NT2/D1 (cell line): ENCODE measurements around the gene KLHL29.

Experiments used
- DNase-seq: peaks from one replicate; pipeline ENCODE4 v3.0.0-alpha.2; 2011; ENCODE audit warnings: low read depth, low spot score
- H3K27me3 ChIP-seq: 2 replicates; pipeline ENCODE4 v1.6.0; 2011; ENCODE audit warnings: mild to moderate bottlenecking; ENCODE audit not compliant: insufficient read length, insufficient read depth
- H3K36me3 ChIP-seq: 2 replicates; pipeline ENCODE4 v1.6.1; 2011; ENCODE audit warnings: mild to moderate bottlenecking, low read length, mixed read lengths; ENCODE audit not compliant: insufficient read depth, insufficient read length
- H3K4me1 ChIP-seq: 2 replicates; pipeline ENCODE4 v1.5.1; 2011; ENCODE audit not compliant: insufficient read depth, insufficient read length
- H3K4me3 ChIP-seq: 2 replicates; pipeline ENCODE4 v1.5.1; 2011; ENCODE audit warnings: low read depth; ENCODE audit not compliant: insufficient read length
- H3K9ac ChIP-seq: 2 replicates; pipeline ENCODE4 v1.6.0; 2011; ENCODE audit warnings: low read depth; ENCODE audit not compliant: insufficient read length
- H3K9me3 ChIP-seq: 2 replicates; pipeline ENCODE4 v1.5.1; 2011; ENCODE audit warnings: mild to moderate bottlenecking, low read length; ENCODE audit not compliant: insufficient read depth
- SUZ12 ChIP-seq: IDR thresholded peaks from 2 replicates; pipeline ENCODE4 v1.6.1; 2011; ENCODE audit not compliant: insufficient read length, insufficient read depth; ENCODE audit errors: extremely low read depth
- YY1 ChIP-seq: IDR thresholded peaks from 2 replicates; pipeline ENCODE4 v1.6.1; 2011; ENCODE audit not compliant: insufficient read length, insufficient read depth
- ZNF274 ChIP-seq: IDR thresholded peaks from 2 replicates; pipeline ENCODE4 v1.6.1; 2011; ENCODE audit warnings: mild to moderate bottlenecking, low read depth, low read length

Gene KLHL29

DNA sequence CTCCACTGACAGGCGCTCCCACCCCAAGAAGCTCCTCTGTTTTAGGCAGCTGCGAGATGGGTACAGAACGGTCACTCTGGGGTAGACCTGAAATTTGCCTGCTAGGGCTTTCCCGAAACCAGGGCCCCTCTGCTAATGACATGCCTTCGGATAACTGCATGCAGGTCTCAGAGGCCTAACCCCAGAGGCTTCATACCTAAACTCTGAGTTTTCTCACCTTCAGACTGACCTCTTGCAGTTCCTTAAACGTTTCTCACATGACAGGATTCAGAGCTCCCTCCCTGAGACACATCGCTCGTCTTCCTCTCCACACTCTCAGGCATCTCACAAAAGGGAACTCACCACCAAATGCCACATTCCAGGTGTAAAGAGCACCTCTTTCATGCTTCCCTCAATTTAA, 11.3 kb upstream of the KLHL29 start:
- Histone ChIP-seq H3K9me3 (no peaks in the 10 kb centered on the region; the same call in 1 of the 2 replicates), H3K9ac (no peak overlapping the region), H3K27me3 (no peaks in the 10 kb centered on the region), H3K36me3 (no peaks in the 10 kb centered on the region), H3K4me1 (no peaks in the 10 kb centered on the region), H3K4me3 (no peak overlapping the region)
- no peak for DNase-seq
- no peak for TF ChIP-seq YY1

DNA sequence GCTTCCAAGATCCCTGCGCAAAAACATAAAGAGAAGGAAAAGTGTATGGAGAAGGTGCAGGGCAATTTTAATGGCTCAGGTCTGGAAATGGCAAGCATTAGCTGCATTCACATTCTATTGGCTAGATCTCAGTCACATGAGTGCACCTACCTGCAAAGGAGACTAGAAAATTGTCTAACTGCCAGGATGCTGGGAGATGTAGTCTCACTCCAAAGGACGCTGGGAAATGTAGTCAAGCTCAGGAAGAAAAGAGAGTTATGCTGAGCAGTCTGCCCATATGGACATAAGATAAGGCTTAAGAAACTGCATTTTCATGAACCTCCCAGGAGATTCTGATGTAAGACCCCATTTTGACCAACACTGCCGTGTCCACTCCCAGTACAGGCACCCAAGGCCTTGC, 9.5 kb upstream of the KLHL29 start:
- no peak for DNase-seq
- no peak overlapping the region for H3K4me3 ChIP-seq
- no peaks in the 10 kb centered on the region; the same call in 1 of the 2 replicates for H3K9me3 ChIP-seq
- H3K27me3 ChIP-seq = no peaks in the 10 kb centered on the region
- TF ChIP-seq ZNF274 (no peak), YY1 (no peak), SUZ12 (no peak)
- H3K9ac ChIP-seq = no peak overlapping the region
- H3K36me3 ChIP-seq = no peaks in the 10 kb centered on the region
- H3K4me1 ChIP-seq = no peaks in the 10 kb centered on the region

DNA sequence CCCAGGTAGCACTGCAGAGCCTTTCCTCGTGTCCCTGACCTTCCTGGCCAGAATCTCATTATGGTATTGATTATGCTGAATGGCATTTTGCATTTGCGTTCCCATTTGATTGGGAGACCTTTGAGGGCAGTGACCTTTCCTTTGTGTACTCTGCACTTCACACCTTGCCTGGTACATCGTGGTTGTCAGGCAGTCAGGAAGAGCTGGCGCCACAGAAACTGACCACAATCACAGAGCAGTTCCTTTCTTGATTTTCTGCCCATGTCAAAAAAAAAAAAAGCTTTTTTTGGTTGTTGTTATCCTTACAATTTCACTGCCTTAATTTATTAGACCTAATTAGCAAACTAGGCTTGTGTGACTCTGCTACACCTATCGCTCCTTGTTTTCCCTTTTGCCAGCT, 8.9 kb upstream of the KLHL29 start:
- H3K9me3 ChIP-seq = no peaks in the 10 kb centered on the region; the same call in 1 of the 2 replicates
- H3K4me1 ChIP-seq = no peaks in the 10 kb centered on the region
- H3K36me3 ChIP-seq = no peaks in the 10 kb centered on the region
- no peaks in the 10 kb centered on the region for H3K27me3 ChIP-seq
- H3K4me3 ChIP-seq = no peak overlapping the region
- H3K9ac ChIP-seq = no peak overlapping the region
- no peak for DNase-seq
- no peak for TF ChIP-seq ZNF274
- no peak for TF ChIP-seq YY1
- no peak for TF ChIP-seq SUZ12

DNA sequence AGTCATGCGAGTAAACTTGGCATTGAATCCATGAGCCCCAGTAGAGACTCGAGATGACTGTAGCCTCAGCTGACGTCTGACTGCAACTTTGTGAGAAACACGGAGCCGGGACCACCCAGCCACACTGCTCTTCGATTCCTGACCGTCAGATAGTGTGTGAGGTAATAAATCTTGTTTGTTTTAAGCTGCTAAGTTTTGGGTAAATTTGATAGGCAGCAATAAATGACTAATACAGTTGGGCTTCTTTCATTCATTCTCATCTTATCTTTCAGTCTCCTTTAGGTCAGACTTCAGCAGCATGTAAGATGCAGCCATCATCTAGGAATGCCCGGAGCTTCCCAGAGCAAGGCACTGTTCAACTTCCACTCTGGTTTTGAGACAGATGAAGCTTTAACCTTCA, 8.0 kb upstream of the KLHL29 start:
- H3K9ac ChIP-seq = no peak overlapping the region
- DNase-seq = no peak
- H3K27me3 ChIP-seq = no peaks in the 10 kb centered on the region
- no peak overlapping the region for H3K4me3 ChIP-seq
- no peak for TF ChIP-seq SUZ12
- no peak for TF ChIP-seq YY1
- no peak for TF ChIP-seq ZNF274
- no peaks in the 10 kb centered on the region; the same call in 1 of the 2 replicates for H3K9me3 ChIP-seq
- H3K4me1 ChIP-seq = no peaks in the 10 kb centered on the region
- H3K36me3 ChIP-seq = no peaks in the 10 kb centered on the region

DNA sequence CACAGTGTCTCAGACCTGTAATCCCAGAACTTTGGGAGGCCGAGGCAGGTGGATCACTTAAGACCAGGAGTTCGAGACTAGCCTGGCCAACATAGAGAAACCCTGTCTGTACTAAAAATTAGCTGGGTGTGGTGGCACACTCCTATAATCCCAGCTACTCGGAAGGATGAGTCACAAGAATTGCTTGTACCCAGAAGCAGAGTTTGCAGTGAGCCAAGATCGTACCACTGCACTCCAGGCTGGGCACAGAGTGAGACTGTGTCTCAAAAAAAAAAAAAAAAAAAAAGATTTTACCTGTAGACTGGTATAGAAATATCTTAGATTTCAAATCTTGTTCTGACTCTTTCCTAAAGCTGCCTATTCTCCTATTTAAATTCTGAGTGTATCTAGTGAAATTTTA, 7.2 kb upstream of the KLHL29 start:
- peaks cover 7% of the 10 kb centered on the region for H3K27me3 ChIP-seq
- H3K36me3 ChIP-seq = no peaks in the 10 kb centered on the region
- H3K4me1 ChIP-seq = no peaks in the 10 kb centered on the region
- H3K9me3 ChIP-seq = no peaks in the 10 kb centered on the region; the same call in 1 of the 2 replicates
- TF ChIP-seq ZNF274 (no peak), YY1 (no peak), SUZ12 (no peak)
- no peak overlapping the region for H3K4me3 ChIP-seq
- DNase-seq = no peak
- no peak overlapping the region for H3K9ac ChIP-seq

DNA sequence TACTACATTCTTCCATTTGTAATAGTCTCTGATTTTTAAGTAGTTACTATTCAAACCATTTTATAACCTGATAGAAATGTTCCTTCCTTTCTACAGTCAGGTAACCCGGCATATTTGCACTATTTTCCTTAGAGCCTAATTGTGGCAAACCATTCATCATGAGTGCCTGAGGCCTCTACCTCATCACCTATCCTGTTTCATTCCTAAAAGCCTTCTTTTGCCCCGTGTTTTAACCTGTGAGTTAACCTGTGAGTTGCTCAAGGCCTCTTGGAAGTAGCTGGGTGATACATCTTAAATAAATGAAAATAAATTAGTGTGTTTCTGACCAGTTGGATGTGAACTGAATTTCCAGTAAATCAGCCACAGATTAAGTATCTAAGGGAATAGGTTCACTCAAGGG, 6.5 kb upstream of the KLHL29 start:
- Histone ChIP-seq H3K4me1 (no peaks in the 10 kb centered on the region), H3K36me3 (no peaks in the 10 kb centered on the region), H3K9me3 (no peaks in the 10 kb centered on the region; the same call in 1 of the 2 replicates), H3K27me3 (peaks cover 14% of the 10 kb centered on the region), H3K4me3 (no peak overlapping the region), H3K9ac (no peak overlapping the region)
- no peak for DNase-seq
- TF ChIP-seq YY1 (no peak), SUZ12 (no peak), ZNF274 (no peak)

DNA sequence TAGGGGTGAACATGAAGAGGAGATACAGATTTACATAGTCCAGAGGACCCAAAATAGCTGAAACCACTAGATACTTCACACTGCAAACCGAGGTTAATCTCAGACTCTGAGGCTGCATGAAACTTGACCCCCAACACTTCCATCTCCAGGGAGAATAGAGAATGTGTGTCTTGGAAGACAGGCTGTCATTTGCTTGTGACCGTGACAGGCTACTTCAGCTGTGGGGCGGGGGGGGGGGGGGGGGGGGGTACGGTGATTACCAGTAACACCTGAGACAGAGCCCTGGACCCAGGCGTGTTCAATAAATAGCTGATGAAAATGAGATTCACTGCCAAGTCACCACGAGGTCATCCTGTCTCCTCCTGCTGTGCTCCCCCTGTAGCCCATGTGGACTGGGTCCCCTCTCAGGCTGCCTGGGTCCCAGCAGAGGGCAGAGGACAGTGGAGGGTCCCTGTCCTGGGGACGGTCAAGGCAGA, 5.7 kb upstream of the KLHL29 start:
- Histone ChIP-seq H3K9me3 (no peaks in the 10 kb centered on the region; the same call in 1 of the 2 replicates), H3K4me3 (no peak overlapping the region), H3K4me1 (peaks cover 4% of the 10 kb centered on the region), H3K9ac (no peak overlapping the region), H3K36me3 (no peaks in the 10 kb centered on the region), H3K27me3 (peaks cover 20% of the 10 kb centered on the region)
- TF ChIP-seq SUZ12 = no peak
- TF ChIP-seq ZNF274 = no peak
- TF ChIP-seq YY1 = no peak
- DNase-seq = no peak

DNA sequence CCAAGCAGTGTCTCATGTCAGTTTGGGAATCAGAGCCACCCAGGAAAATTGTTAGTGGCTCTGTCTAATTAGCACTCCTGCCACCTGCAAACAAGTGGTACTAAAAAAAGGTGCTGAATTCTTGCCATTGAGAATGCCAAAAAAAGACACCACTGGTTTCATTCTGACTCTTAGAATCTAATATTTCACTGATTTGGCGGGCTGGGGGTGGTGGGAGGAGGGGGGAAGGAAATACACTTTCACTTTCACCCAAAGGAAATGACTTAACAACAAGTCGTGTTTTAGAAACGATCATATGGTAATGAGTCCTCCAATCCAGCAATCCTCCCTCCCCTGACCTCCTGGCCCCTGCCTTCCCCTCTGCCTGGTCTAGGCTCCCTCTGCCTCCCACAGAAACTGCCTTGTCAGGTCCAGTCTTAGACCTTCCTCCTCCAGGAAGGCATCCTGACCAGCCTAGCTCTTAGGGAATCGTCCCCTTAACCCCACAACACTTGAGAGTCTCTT, 4.4 kb upstream of the KLHL29 start:
- Histone ChIP-seq H3K4me3 (no peak overlapping the region), H3K36me3 (no peaks in the 10 kb centered on the region), H3K4me1 (peaks cover 7% of the 10 kb centered on the region), H3K9ac (no peak overlapping the region), H3K9me3 (no peaks in the 10 kb centered on the region; the same call in 1 of the 2 replicates), H3K27me3 (peaks cover 24% of the 10 kb centered on the region)
- DNase-seq = no peak
- no peak for TF ChIP-seq ZNF274
- TF ChIP-seq YY1 = no peak
